Fibroblast of skin of right biceps (primary cell): ENCODE data around the gene CCN6.
"Not testable (repeated sequence)": the region's sequence is repeated elsewhere in the genome, so short reads cannot be mapped to it uniquely, and the experiment has no call there.

Experiments used
- DNase-seq: peaks from one replicate; pipeline ENCODE4 v3.0.0-alpha.2; 2013

CCN6 gene

GRCh38 chr6:112051251-112051740, 2.6 kb upstream of the CCN6 start:
- DNase-seq: not testable (repeated sequence)

DNA sequence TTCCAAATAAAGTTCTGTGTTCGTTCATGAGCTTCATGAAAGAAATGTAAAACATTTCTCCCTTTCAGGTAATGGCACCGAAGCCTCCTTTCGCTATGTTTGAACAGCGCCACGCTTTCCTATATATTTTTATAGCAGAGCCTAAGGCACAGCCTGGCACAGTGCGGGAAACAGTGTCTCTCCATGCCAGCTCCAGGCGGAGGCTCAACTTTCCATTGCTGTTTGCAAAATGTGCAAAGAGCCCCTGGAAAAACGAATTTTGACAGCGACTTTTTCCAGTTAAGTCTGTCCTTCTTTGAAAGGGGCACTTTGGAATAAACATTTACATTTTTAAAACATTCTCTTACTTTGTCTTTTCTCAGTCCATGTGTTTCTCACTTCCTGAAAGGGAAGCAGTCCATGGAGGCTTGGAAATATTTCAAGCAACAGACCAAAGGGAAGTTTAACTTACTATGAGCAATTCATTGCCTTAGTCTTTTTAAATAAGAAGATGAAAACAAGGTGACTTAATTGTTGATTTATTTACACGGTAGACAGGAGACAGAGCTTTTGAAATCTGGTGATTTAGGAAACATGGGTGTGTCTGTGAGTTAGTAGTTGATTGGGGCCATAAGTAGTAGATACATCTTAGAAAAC, 769 bp downstream of the CCN6 start:
- DNase-seq: no peak

DNA sequence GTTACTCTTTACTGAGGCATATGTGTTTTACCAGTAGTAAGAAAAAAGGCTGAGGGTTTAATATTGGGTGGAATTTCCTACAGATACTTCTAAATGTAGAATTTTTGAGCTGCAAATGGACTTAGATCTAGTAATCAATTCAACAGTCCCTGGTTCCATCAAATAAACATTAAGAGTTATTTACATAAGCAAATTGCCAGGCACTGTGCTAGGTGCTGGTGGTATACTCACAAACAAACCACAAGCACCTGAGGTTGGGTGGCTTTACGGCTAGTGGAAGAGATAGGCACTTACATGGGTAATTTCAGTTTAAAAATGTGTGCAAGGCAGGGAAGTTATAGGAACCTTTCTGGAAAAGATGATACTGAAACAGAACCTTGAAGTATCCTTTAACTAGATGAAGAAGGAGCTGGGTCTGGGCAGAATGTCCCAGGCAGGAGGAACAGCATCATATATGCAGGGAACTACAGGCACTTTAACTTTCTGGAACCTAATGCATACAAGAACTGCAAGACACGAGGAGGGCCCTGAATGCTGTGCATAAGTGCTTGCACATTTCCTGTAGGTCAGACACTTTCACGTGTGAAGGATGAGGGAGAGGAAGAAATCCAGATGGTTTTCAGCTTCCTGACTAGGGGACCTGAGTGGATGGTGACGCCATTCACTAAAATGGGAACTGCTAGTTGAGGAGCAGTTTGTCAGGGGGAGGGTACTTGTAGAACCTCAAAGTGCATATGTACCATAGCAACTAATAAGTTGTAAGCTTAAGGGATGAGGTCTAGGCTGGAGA, 4.5 kb downstream of the CCN6 start:
- no peak for DNase-seq

GRCh38 chr6:112061605-112062004, 7.7 kb downstream of the CCN6 start:
- DNase-seq: no peak

GRCh38 chr6:112062966-112063365, 9.1 kb downstream of the CCN6 start:
- DNase-seq: no peak

DNA sequence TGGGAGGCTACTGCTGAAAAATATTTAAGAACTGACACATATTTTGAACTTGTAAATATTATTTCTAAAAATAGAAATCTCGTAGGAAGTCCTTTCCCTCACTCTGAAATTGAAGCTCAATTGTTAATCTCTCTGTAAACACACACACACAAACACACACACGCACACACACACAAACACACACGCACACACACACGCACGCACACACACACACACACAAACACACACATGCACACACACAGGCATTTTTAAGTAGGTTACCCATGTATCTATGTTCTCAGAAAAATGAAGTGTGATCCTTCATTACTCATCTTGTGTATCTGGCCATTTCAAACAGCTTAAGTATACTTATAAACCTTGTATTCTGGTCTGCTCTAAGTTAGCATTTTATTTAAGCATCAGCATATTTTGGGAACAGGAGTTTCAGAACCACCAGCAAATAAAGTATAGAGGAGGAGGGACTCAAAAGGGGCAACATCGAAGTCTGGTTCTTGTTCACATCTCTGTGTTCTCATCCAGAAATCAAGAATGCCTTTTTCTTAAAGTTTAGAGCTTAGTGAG, 11.6 kb downstream of the CCN6 start:
- DNase-seq: no peak

DNA sequence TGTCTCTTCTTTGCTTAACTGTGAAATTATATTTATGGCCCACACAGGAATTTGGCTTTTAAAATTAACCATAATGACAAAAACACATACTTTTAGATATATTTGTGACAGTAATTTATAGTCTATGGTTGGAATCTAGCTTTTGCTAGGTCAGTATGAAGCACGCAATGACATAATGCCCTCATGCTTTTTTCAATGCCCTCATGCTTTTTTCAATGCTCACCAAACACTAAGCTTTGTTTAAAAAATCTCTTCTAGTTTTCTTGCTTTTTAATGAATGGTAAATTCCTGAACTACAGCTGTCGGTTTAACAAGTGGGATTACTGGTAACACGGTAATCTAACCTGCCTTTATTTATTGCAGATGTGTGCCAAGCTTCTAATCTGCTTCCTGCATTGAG, 12.7 kb downstream of the CCN6 start:
- no peak for DNase-seq

- no peak for DNase-seq
Observed at GRCh38 chr6:112081569-112081968, 27.7 kb downstream of the CCN6 start.

- DNase-seq: no peak
Observed at GRCh38 chr6:112085286-112086065, 31.6 kb downstream of the CCN6 start.

DNA sequence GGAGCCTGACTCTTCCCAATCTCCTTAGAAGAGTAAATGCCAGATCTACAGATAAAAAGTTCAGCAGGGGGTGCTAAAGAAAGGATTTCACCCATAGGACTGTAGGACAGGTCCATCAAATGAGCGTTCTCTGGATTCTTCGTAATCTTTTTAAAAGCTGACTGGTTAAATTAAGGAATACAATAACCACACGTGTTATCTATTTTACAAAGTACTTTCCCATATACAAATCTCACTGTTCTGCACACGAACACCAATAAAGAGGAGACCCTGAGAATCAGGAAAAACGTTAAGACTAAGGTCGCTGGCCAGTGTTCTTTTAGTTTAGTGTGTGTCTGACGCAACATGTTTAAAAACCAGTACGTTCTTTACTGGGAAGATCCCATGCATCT, 32.8 kb downstream of the CCN6 start:
- peak; percentile 65 for DNase-seq

DNA sequence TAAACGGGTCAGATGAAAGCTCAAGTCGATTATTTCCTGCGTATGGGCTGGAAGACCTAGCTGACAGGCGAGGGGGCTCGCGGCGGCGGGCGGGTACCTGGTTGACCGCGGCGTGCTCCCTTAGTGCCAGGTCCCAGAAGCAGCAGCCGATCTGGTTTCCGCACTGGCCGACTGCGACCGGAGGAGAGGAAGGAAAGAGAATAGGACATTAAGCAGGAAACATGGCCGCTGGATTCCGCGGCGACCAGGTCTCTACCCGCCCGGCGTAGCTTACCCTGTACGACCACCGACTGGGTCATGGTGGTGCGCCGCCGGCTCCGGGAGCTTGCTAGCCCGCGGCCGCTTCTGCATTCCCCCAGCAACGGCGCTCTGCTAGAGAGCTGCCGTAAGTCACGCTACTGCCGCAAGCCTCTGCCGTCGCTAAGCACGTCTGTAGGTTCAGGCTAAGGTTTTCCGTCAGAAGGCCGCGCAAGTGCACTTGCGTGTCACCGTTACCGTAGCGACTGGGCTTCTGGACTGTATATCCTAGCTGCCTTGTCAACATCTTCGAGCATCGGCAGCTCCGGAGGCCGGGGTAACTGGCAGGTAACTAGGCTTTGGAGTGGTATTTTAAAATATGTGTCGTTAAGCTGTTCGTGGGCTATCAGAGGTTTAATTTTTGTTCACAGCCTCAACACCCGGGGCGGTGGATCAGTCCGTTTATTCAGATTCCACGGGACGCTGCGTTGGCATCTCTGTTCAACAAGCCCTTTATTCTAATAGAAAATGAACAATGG, 33.4 kb downstream of the CCN6 start, which contains the start of the genes FAM229B and TUBE1:
Gene FAM229B (plus strand): TSS at position 456 of the 776 bp plus-strand sequence. CDS start 11,693 bp downstream, outside the sequence.
Gene TUBE1 (minus strand): TSS at position 347 of the 776 bp plus-strand sequence. CDS start 48 bp downstream, at position 299.
- peak; percentile 97 for DNase-seq

- peak; percentile 19 for DNase-seq
Observed at GRCh38 chr6:112087916-112088315, 34.0 kb downstream of the CCN6 start.

DNA sequence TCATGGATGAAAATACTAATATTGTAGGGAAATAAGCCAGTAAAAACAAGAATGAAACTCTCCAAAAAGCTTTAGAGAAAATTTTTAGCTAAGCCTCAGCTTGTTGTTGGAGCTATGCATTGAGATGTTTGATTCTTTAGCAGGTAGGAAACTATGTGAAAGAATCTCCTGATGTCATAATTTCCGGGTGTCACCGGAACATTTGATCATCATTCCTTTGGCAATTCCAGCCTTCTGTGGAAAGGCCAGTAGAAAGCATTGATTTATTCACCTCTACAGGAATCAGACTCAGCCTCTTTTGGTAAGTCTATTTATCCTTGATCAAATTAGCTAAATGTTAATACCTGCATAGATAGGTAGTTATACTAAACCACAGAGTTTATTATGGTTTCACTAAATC, 43.0 kb downstream of the CCN6 start:
- DNase-seq: no peak

DNA sequence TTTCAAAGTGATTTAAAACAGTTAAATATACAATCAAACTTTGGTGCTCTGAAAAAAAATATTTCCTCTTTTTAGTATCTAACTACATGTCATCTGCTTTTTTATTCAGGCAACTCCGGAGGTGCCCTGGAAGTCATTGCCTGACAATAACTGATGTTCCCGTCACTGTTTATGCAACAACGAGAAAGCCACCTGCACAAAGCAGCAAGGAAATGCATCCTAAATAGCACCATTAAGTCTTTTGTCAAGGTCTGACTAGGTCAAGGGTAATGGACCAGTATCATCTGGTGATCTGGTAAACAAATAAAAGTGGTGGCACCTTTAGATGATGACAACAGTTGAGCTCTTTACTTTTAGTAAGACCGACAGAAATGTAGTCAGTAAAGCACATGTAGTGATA, 46.7 kb downstream of the CCN6 start:
- no peak for DNase-seq

DNA sequence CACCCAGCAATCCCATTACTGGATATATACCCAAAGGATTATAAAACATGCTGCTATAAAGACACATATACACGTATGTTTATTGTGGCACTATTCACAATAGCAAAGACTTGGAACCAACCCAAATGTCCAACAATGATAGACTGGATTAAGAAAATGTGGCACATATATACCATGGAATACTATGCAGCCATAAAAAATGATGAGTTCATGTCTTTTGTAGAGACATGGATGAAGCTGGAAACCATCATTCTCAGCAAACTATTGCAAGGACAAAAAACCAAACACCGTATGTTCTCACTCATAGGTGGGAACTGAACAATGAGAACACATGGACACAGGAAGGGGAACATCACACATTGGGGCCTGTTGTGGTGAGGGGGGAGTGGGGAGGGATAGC, 52.1 kb downstream of the CCN6 start:
- not testable (repeated sequence) for DNase-seq

DNA sequence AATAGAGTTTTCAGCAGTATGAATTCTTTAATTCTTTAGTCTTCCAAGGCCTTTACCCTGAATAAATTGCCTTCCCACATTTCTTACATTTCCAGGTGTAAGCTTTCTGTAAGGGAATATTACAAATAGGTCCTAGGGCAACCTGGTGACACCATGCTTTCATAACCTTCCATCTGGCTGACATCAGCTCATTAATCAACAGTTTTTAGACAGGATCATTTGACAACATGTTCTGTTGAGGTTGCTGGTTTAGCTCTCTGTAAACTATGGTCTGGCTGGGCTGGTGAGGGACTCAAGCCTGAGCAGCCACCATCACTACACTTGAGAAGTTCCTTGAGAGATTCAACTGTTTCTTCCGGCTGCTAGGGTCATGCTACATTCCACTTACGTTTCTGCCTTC, 52.7 kb downstream of the CCN6 start:
- no peak for DNase-seq

- DNase-seq: no peak
Observed at GRCh38 chr6:112109262-112109661, 55.4 kb downstream of the CCN6 start.

GRCh38 chr6:112113431-112113830, 59.5 kb downstream of the CCN6 start:
- no peak for DNase-seq

- no peak for DNase-seq
Observed at GRCh38 chr6:112113918-112114317, 60.0 kb downstream of the CCN6 start.

- DNase-seq: no peak
Observed at GRCh38 chr6:112114577-112115223, 60.8 kb downstream of the CCN6 start.

- no peak for DNase-seq
Observed at GRCh38 chr6:112116221-112116620, 62.3 kb downstream of the CCN6 start.

DNA sequence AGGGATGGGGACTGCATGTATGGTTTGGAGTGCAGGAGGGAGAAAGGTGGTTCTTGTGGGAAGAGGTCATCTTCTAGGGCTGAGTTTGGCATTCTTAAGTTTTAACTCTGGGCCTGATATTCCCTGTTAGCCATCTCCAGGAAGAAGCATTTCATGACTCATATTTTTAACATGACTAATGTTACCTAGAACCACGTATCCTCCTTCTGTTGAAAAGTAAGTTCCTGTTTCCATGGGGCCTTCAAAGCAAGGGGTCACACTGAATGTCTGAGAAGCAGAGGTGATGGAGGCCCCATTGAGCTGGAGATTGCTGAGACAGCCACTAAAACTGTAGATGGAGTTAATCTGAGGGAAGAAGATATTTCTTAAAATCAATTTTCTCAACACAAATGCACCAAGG, 63.6 kb downstream of the CCN6 start:
- DNase-seq: peak; percentile 63
